Kidney glomerular epithelial cell (primary cell): ENCODE data around the gene SECISBP2.

Experiments used
- DNase-seq: peaks from one replicate; lab custom pipeline; 2025; lab: John Stamatoyannopoulos, UW

Gene SECISBP2

DNA sequence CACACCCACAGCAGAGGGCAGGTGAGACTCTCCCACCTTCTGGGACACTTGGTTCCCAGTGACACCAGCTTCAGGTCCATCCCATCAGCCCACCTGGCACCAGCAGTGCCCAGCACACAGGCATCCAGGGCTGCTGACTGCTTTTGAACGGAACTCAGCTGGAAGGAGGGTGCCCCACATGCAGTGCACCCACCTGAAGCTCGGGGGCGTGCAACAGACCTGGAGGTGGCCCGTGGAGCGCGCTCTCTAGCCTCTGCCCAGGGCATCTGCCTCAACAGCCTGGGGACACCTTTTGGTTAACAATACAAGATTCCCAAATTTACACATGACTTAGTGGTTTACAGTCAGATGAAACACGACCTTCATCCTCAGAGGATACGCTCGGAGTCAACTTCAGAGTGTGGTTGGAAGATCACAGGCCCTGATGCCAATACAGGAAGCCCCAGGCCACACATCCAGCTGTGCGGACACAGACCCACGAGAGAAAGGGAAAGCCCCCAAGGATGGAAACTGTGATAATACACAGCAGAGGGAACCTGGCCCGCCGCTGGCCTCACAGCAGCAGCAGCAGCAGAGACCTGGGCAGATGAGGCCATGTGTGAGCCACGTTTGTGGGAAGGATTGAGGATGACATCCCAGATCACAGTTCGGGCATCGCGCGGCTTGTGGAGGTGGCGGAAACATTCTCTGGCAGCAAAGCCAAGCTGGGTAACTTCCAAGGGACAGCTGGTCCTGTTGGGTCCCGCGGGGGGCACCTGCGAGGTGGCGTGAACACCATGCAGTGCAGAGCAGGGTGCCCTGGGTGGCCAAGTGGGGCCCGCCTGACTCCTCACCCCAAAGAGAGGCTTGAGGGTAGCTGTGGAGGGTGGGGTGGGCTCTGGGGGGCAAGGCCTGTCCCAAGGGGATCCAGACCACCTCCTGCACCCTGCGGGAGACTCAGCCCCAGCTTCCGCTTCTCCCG is 64.0 kb downstream of the SECISBP2 start:
- DNase-seq = no peak

- DNase-seq = no peak
Observed at GRCh38 chr9:89383030-89383720, 64.9 kb downstream of the SECISBP2 start.

GRCh38 chr9:89383721-89384300 is 65.5 kb downstream of the SECISBP2 start:
- DNase-seq = no peak

- DNase-seq = no peak
Observed at GRCh38 chr9:89384783-89385182, 66.5 kb downstream of the SECISBP2 start.

- no peak for DNase-seq
Observed at GRCh38 chr9:89386206-89386605, 67.9 kb downstream of the SECISBP2 start.

- DNase-seq = no peak
Observed at GRCh38 chr9:89386797-89387196, 68.5 kb downstream of the SECISBP2 start.

DNA sequence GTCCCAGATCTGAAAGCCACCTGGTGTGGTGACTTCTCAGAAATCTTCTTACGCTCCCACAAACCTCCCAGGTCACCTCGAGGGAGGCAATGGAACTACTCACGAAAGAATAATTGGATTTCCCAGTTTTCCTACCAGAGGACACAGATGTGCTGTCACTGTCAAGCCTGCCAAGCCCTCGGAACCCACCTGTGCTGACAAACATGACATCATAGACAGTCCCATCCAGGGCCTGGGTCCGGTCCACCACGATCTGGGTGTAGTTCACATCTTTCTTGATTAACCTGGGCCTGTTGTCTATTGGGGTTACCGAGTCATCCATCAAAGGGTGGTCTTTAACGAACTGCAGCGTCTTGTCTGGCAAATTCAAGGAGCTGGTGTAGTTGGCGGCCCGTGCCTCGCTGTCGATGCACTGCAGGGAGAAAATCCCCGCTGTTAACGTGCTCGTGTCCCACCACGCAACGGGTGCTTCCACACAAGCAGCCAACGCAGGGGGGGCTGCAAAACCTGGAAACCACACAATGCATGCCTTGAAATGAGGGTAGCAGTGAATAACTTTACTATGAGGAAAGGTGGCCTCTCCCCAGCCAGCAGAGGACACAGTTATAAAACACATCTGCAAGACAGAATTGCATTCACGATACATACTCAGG is 69.0 kb downstream of the SECISBP2 start:
- DNase-seq = no peak

DNA sequence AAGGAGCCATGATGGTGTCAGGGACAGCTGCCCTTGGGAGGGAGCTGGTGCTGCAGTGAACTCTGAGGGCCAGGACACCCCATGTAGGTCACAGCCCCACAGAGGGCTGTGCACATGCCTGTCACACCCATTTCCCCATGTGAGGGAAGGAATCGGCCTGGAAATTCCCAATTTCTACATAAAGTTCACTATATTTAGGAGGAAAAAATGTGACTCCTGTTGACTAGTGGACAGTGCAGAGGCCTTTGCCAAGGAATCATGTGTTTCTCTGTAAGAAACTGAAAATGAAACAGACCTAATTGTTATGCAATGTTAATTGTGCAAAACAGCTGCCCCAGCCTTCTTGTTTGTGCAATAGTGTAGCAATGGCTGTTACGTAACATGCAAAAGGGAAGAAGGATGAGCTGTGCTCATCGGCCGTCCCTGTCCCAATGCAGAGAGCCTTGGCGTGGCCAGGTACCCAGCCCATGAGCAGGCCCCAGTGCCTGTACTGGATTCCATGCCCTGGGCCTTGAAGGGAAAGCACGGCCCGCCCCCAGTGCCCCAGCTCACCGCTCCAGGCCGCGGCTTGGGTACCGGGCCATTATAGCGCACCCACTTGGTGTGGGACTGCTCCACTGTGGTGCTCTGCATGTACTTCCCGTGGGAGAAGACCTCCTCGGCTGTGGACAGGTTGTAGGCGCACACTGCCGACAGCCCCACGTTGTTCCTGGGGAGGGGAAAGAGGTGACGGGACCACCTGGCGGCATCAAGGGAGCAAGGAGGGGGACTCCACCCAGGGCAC is 70.0 kb downstream of the SECISBP2 start:
- no peak for DNase-seq

DNA sequence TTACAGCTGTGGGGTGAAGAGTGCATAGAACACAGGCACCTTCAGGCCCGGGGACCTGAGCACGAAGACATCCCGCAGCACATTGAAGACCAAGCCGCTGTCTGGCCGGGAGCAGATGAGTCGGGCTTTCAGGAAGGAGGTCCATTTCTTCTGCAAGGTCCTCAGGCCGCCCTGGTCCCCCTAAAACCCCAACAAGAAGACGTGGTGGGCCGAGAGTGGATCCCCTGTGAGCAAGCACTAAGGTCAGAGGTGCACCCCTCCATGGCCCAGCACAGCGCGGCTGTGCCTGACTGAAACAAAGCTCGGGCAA is 70.5 kb downstream of the SECISBP2 start:
- no peak for DNase-seq

DNA sequence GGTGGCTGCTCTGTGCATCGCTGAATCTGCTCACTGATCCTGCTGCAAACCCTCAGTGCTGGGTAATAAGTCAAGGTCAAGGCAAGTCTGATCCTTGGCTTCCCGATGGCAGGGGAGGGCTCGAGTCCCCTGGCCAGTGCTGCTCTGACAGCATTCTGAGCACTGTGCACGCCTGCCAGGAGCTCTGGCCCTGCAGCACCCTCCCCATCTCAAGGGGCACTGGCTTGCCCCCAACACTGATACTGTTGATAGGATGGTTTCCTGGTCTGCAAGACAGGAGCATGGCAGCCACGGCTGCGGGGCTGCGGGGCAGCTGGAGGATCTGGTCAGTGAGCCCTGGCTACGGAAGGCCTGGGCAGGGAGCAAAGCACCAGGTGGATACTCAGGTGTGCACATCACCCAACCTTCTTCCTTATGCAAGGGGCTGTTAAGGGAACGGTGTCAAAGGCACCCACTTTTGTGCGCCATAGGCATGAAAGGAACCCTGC is 71.8 kb downstream of the SECISBP2 start:
- no peak for DNase-seq

DNA sequence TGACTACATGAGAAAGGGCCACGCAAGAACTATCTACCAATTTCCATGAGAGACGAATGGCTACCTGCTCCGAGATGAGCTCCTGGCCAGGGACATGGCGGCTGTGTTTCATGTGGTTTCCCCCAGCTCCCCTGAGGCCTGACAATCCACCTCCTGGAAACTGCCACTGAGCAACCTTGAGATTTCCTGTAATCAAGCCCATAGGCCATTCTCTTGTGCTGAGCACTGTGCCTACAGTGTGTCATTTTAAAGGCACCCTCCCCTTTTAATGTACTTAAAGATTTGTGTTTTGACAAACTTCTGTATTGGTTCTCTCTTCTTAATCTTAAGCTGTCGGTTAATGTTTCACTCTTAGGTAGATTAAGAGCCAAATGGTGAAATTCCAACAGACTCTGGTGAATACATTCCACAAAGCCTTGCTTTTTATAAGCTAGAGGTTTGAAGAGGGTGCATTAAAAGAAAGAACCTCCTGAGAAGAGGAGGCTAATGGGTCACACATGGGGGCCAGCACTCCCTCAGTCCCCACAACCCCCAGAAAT is 72.3 kb downstream of the SECISBP2 start:
- DNase-seq = no peak

DNA sequence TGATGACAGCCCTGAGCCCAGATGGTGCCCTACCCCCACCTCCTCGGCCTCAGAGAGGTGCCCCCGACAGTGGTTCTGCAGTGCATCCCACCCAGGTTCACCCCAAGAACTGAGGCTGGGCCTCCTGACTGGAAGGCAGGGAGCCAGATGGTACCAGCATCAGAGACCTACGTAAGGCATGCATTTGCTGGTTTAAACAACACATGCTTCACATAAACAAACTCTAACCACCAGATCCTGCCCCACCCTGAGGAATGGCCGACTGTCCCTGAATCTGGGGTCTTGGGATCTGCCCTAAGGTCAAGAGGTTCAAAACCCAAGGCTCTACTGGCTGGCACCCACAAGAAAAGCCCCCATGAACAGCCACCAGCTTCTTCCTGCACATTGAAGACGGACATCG is 73.3 kb downstream of the SECISBP2 start:
- DNase-seq = no peak

- DNase-seq = no peak
Observed at GRCh38 chr9:89394412-89394811, 76.1 kb downstream of the SECISBP2 start.

- no peak for DNase-seq
Observed at GRCh38 chr9:89395931-89396710, 77.8 kb downstream of the SECISBP2 start.

DNA sequence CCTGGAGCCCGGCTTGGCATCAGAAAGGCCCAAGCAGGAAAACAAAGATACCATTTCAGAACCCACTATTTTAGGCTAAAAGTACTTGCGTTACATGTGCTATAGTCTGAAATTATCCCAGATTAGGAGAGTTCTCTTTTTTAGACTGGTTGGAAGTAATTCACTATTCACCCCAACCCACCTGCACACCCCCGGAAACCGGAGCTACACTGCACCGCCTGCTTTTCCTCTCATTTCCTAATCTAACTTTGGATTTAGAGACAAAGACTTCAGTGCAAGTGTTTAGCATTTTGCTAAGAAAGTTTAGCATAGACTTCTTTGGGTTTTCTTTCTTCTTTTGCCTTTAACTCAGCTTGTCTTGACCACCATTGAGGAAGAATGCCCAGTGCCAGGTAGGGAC is 79.2 kb downstream of the SECISBP2 start:
- no peak for DNase-seq

GRCh38 chr9:89398621-89399020 is 80.3 kb downstream of the SECISBP2 start:
- DNase-seq = no peak

- no peak for DNase-seq
Observed at GRCh38 chr9:89400403-89401116, 82.3 kb downstream of the SECISBP2 start.

DNA sequence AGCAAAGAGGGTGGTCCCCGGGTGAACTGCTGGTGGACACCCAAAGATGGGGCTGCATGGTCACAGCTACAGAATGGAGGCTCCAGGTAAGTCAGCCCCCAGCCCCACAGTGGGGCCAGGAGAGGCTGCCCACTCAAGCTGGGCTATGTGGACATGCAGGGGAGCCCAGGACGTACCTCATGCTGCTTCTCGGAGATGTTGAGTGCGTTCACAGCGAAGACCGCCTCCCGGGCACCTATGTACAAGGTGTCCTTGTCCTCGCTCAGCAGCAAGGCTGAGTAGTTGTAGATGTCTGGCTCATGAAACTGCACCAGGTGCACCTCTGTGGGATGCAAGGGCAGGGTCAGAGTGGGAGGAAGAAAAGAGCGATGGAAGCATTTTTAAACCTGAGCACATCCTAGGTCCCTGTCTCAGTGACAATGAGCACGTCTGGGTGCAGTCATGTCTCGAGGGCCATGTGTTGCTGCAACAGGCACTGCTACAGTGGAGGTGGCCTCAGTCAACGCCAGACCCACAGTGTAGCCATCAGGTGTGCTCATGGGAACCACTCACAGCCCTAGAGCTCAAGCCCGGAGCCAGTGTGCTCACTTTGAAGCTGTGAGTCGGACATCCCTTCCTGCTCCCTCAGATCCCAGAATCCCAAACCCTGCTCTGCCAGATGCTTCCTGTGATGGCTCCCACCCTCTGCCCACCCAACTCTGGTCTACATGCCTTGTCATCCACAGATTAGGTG is 84.6 kb downstream of the SECISBP2 start:
- DNase-seq = no peak

- DNase-seq = no peak
Observed at GRCh38 chr9:89404074-89404473, 85.8 kb downstream of the SECISBP2 start.
